Keratinocyte (primary cell): ENCODE measurements around the gene ATP11A. TPM values are rescaled to one million over a fixed set of nuclear protein-coding genes. Genes with fewer than 3 reads are reported as not detected.

ENCODE experiments used
- DNase-seq: peaks from one replicate; pipeline ENCODE4 v3.0.0-alpha.2; 2011; ENCODE audit warnings: low read depth, missing footprints, low spot score
- FAIRE-seq: peaks from 2 replicates; lab custom pipeline; 2011; peaks lifted over from hg19 to GRCh38; lab: Jason Lieb, UNC
- H2AFZ ChIP-seq: 2 replicates; pipeline ENCODE4 v1.6.0; 2012; ENCODE audit warnings: low read length, control low read depth, inconsistent platforms; ENCODE audit not compliant: control insufficient read depth
- H3K27ac ChIP-seq: 2 replicates; pipeline ENCODE4 v1.5.1; 2011; ENCODE audit warnings: low read length; ENCODE audit not compliant: control insufficient read depth, insufficient read depth
- H3K27me3 ChIP-seq: 3 replicates; pipeline ENCODE4 v1.6.0; 2011; ENCODE audit warnings: low read length; ENCODE audit not compliant: control insufficient read depth, insufficient read depth; ENCODE audit errors: extremely low read depth
- H3K36me3 ChIP-seq, 2 experiments: 2 replicates in 1 of 2; 3 replicates in 1 of 2; pipeline ENCODE4 v1.5.1; 2011; ENCODE audit warnings: low read length in 2 of 2, mild to moderate bottlenecking in 1 of 2; ENCODE audit not compliant: control insufficient read depth in 2 of 2, insufficient read depth in 2 of 2; ENCODE audit errors: extremely low read depth in 1 of 2
- H3K4me1 ChIP-seq: 3 replicates; pipeline ENCODE4 v1.5.1; 2011; ENCODE audit warnings: low read length; ENCODE audit not compliant: control insufficient read depth, insufficient read depth; ENCODE audit errors: extremely low read depth
- H3K4me2 ChIP-seq: 3 replicates; pipeline ENCODE4 v1.6.0; 2011; ENCODE audit warnings: low read depth, low read length; ENCODE audit not compliant: control insufficient read depth, insufficient read depth; ENCODE audit errors: extremely low read depth
- H3K4me3 ChIP-seq, 3 experiments: fragments of 200-600 bp in 1 of 3; sonication (generic) in 1 of 3; 2 replicates in 2 of 3; 3 replicates in 1 of 3; pipeline ENCODE4 v1.5.1; 2011 to 2016; ENCODE audit warnings: low read length in 3 of 3, mild to moderate bottlenecking in 3 of 3, control low read depth in 2 of 3, inconsistent platforms in 1 of 3, low read depth in 1 of 3, mixed read lengths in 1 of 3, mixed run types in 1 of 3, moderate library complexity in 1 of 3; ENCODE audit not compliant: control insufficient read depth in 2 of 3, insufficient read depth in 2 of 3; ENCODE audit errors: extremely low read depth in 1 of 3
- H3K79me2 ChIP-seq: 2 replicates; pipeline ENCODE4 v1.6.0; 2012; ENCODE audit warnings: low read length; ENCODE audit not compliant: control insufficient read depth, insufficient read depth
- H3K9ac ChIP-seq: 3 replicates; pipeline ENCODE4 v1.6.0; 2011; ENCODE audit warnings: low read length; ENCODE audit not compliant: control insufficient read depth, insufficient read depth; ENCODE audit errors: extremely low read depth
- H3K9me1 ChIP-seq: 3 replicates; pipeline ENCODE4 v1.6.0; 2011; ENCODE audit warnings: low read length; ENCODE audit not compliant: control insufficient read depth, insufficient read depth; ENCODE audit errors: extremely low read depth
- H3K9me3 ChIP-seq: 2 replicates; pipeline ENCODE4 v1.5.1; 2012; ENCODE audit warnings: low read depth, low read length; ENCODE audit not compliant: control insufficient read depth
- H4K20me1 ChIP-seq: 3 replicates; pipeline ENCODE4 v1.6.0; 2011; ENCODE audit warnings: low read length; ENCODE audit not compliant: control insufficient read depth, insufficient read depth; ENCODE audit errors: extremely low read depth
- CTCF ChIP-seq, 3 experiments: IDR thresholded peaks in 1 of 3; conservative IDR thresholded peaks in 1 of 3; optimal IDR thresholded peaks in 1 of 3; 2 replicates in 2 of 3; 3 replicates in 1 of 3; pipeline versions ENCODE3 to v1.5.1; 2011; ENCODE audit warnings: low read length in 3 of 3, mild to moderate bottlenecking in 3 of 3, moderate library complexity in 2 of 3, control low read depth in 1 of 3, inconsistent platforms in 1 of 3; ENCODE audit not compliant: insufficient read depth in 2 of 3; ENCODE audit errors: extremely low read depth in 1 of 3
- EZH2 ChIP-seq: IDR thresholded peaks from one replicate; pipeline ENCODE4 v1.6.1; 2012; ENCODE audit warnings: inconsistent platforms, mild to moderate bottlenecking, low read length, moderate library complexity
- dilution Hi-C: fragments of 300-500 bp; cut with MboI; formaldehyde crosslinking; loops from one replicate; pipeline ENCODE4 v1.7.0; 2020; ENCODE audit warnings: low sequenced_read_pairs; ENCODE audit not compliant: extremely low pct_ligation_motif_present
- polyA plus RNA-seq, 5 experiments: library from polyadenylated mRNA; depleted of rRNA in 3 of 5; stranded (reverse) in 3 of 5; stranded (forward) in 1 of 5; unstranded in 1 of 5; fragments of >200 nt; gene quantifications; 1 replicate in 1 of 5; 2 replicates in 3 of 5; 3 replicates in 1 of 5; pipeline versions ENCODE4 v1.2.1 to v1.2.3, GENCODE V29; 2011 to 2012; ENCODE audit warnings: missing spikeins in 2 of 5, low read depth in 1 of 5, low replicate concordance in 1 of 5

Gene ATP11A
- polyA plus RNA-seq, 1 donor (not counting 4 experiments of a cell fraction or from before 2014, with no cell fraction given) = 4.3 TPM

DNA sequence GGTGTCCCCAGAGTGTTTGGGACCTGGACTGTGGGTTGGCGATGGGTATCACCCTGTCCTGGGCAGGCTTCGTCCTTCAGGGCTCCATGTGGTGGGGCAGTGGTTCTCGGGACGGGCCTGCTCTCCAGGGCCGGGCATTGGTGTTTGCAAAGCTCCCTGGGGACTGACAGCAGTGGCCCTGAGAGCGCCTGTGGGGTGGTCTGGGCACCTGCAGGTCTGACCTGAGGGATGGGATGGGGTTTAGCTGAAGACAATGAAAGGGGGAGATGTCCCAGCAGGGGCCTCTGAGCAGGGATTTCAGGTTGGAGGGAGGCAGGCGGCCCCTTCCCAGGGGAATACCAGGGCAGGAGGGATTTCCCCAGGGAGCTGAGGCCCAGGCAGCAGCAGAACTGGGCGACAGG is 210.9 kb downstream of the ATP11A start:
- Histone ChIP-seq H3K9ac (no peak overlapping the region), H3K9me3 (peaks cover 3% of the 10 kb centered on the region), H3K36me3 (no peaks in the 10 kb centered on the region), H3K4me2 (no peak overlapping the region), H3K4me3 (no peak overlapping the region), H3K27me3 (peaks cover 51% of the 10 kb centered on the region), H3K9me1 (no peaks in the 10 kb centered on the region), H2AFZ (no peak overlapping the region), H3K4me1 (no peaks in the 10 kb centered on the region), H4K20me1 (no peaks in the 10 kb centered on the region), H3K27ac (no peak overlapping the region), H3K79me2 (no peaks in the 10 kb centered on the region)
- no peak for TF ChIP-seq CTCF (optimal IDR thresholded peaks at IDR 0.05 in 1 of 3, IDR thresholded peaks at IDR 0.05 in 1 of 3, conservative IDR thresholded peaks at IDR 0.05 in 1 of 3; ENCODE audit: extremely low read depth in 1 of 3, insufficient read depth in 2 of 3, low read length in 3 of 3)
- no peak for TF ChIP-seq EZH2
- FAIRE-seq (no peak), DNase-seq (no peak)
- dilution Hi-C loops = no loop called here

DNA sequence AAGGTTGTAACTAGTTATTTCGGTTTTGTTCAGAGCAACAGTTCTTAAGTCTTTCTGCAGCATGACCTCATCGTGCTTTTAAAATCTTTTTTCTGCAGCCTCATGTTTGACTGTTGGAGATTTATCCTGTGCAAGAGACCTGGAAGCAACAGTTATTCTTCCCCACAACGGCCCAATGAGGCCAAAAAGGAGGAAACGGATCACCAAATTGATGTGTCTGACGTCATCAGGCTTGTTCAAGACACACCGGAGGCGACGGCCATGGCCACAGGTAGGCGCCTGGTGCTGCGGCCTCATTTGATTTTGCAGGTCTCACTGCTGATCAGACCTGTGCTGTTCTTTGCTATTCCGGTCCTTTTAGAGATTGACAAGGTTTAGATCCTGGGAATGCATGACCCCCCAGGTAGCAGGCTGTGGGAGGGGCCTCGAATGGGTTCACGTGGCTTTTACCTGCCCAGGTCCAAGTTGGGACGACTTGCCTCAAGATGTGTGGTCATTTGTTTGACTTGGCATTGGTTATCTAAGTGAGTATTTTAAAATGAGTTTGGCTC is 212.3 kb downstream of the ATP11A start:
- Histone ChIP-seq H3K9ac (no peak overlapping the region), H3K9me3 (peaks cover 3% of the 10 kb centered on the region), H3K9me1 (no peaks in the 10 kb centered on the region), H3K27me3 (peaks cover 36% of the 10 kb centered on the region), H3K36me3 (no peaks in the 10 kb centered on the region), H3K4me3 (no peak overlapping the region), H4K20me1 (no peaks in the 10 kb centered on the region), H3K27ac (no peak overlapping the region), H3K4me1 (no peaks in the 10 kb centered on the region), H2AFZ (no peak overlapping the region), H3K4me2 (no peak overlapping the region), H3K79me2 (no peaks in the 10 kb centered on the region)
- DNase-seq (no peak), FAIRE-seq (no peak)
- dilution Hi-C loops = no loop called here
- no peak for TF ChIP-seq CTCF (optimal IDR thresholded peaks at IDR 0.05 in 1 of 3, IDR thresholded peaks at IDR 0.05 in 1 of 3, conservative IDR thresholded peaks at IDR 0.05 in 1 of 3; ENCODE audit: extremely low read depth in 1 of 3, insufficient read depth in 2 of 3, low read length in 3 of 3)
- TF ChIP-seq EZH2 = no peak
